Chondrocyte (in vitro differentiated cells): Measurements from ENCODE around the gene P2RX2. TPM values are rescaled to one million over a fixed set of nuclear protein-coding genes. Genes with fewer than 3 reads are reported as not detected.

Experiments used
- DNase-seq: peaks from one replicate; pipeline ENCODE4 v3.0.0; 2021; ENCODE audit warnings: mixed read lengths, low spot score
- H3K27ac Mint-ChIP-seq: one replicate; pipeline ENCODE4 v1.8.0; 2021; ENCODE audit warnings: mild to moderate bottlenecking, moderate library complexity, mixed read lengths; ENCODE audit not compliant: unreplicated experiment
- H3K27me3 Mint-ChIP-seq: 2 replicates; pipeline ENCODE4 v1.8.0; 2021; ENCODE audit warnings: low read depth, mixed read lengths
- H3K36me3 Mint-ChIP-seq: 2 replicates; pipeline ENCODE4 v1.8.0; 2021; ENCODE audit warnings: low read depth, mixed read lengths
- H3K4me1 Mint-ChIP-seq: 2 replicates; pipeline ENCODE4 v1.8.0; 2021; ENCODE audit warnings: low read depth, mild to moderate bottlenecking, mixed read lengths
- H3K4me3 Mint-ChIP-seq: one replicate; pipeline ENCODE4 v1.8.0; 2021; ENCODE audit warnings: mild to moderate bottlenecking, moderate library complexity, mixed read lengths; ENCODE audit not compliant: unreplicated experiment
- H3K9me3 Mint-ChIP-seq: 2 replicates; pipeline ENCODE4 v1.8.0; 2021; ENCODE audit warnings: low read depth, mixed read lengths
- CTCF ChIP-seq: fragments of 200-600 bp; sonication (generic); IDR thresholded peaks from 2 replicates; pipeline ENCODE4 v1.5.0; 2021; ENCODE audit warnings: antibody characterized with exemption, mild to moderate bottlenecking, moderate library complexity
- total RNA-seq: library from RNA; stranded (reverse); gene quantifications from 3 replicates; pipeline ENCODE4 v1.2.1, GENCODE V29; 2021

The P2RX2 gene
- total RNA-seq, 1 donor from 2014 or later, result not detected

- no peaks in the 10 kb centered on the region for H3K27me3 Mint-ChIP-seq
- H3K36me3 Mint-ChIP-seq, result peaks cover 54% of the 10 kb centered on the region
- no peak overlapping the region for H3K27ac Mint-ChIP-seq
- H3K9me3 Mint-ChIP-seq, result no peaks in the 10 kb centered on the region
- H3K4me3 Mint-ChIP-seq, result no peak overlapping the region
- H3K4me1 Mint-ChIP-seq, result no peaks in the 10 kb centered on the region
- peak; percentile 89 for DNase-seq
- no peak for TF ChIP-seq CTCF
Measured at GRCh38 chr12:132631666-132632065, 13.1 kb downstream of the P2RX2 start.

GRCh38 chr12:132632521-132633228 is 14.1 kb downstream of the P2RX2 start:
- H3K36me3 Mint-ChIP-seq, result peaks cover 58% of the 10 kb centered on the region
- H3K4me3 Mint-ChIP-seq, result no peak overlapping the region
- H3K9me3 Mint-ChIP-seq, result no peaks in the 10 kb centered on the region
- no peaks in the 10 kb centered on the region for H3K4me1 Mint-ChIP-seq
- H3K27ac Mint-ChIP-seq, result no peak overlapping the region
- TF ChIP-seq CTCF, result no peak
- peak; percentile 79 for DNase-seq
- no peaks in the 10 kb centered on the region for H3K27me3 Mint-ChIP-seq

GRCh38 chr12:132633398-132633797 is 14.8 kb downstream of the P2RX2 start:
- H3K36me3 Mint-ChIP-seq, result peaks cover 59% of the 10 kb centered on the region
- H3K9me3 Mint-ChIP-seq, result no peaks in the 10 kb centered on the region
- H3K27ac Mint-ChIP-seq, result no peak overlapping the region
- TF ChIP-seq CTCF, result no peak
- DNase-seq, result no peak
- H3K4me3 Mint-ChIP-seq, result no peak overlapping the region
- no peaks in the 10 kb centered on the region for H3K27me3 Mint-ChIP-seq
- no peaks in the 10 kb centered on the region for H3K4me1 Mint-ChIP-seq

GRCh38 chr12:132633901-132634300 is 15.3 kb downstream of the P2RX2 start:
- no peak overlapping the region for H3K4me3 Mint-ChIP-seq
- no peaks in the 10 kb centered on the region for H3K27me3 Mint-ChIP-seq
- H3K4me1 Mint-ChIP-seq, result no peaks in the 10 kb centered on the region
- H3K27ac Mint-ChIP-seq, result no peak overlapping the region
- DNase-seq, result peak; percentile 61
- TF ChIP-seq CTCF, result no peak
- H3K9me3 Mint-ChIP-seq, result no peaks in the 10 kb centered on the region
- peaks cover 56% of the 10 kb centered on the region for H3K36me3 Mint-ChIP-seq

- H3K4me3 Mint-ChIP-seq, result no peak overlapping the region
- peak; percentile 51 for DNase-seq
- no peak overlapping the region for H3K27ac Mint-ChIP-seq
- H3K9me3 Mint-ChIP-seq, result no peaks in the 10 kb centered on the region
- TF ChIP-seq CTCF, result no peak
- no peaks in the 10 kb centered on the region for H3K4me1 Mint-ChIP-seq
- H3K36me3 Mint-ChIP-seq, result peaks cover 51% of the 10 kb centered on the region
- H3K27me3 Mint-ChIP-seq, result no peaks in the 10 kb centered on the region
Measured at GRCh38 chr12:132634411-132634990, 15.9 kb downstream of the P2RX2 start.
